Right cardiac atrium (tissue), 5 donors: ENCODE measurements around the gene C21orf91. TPM values are rescaled to one million over a fixed set of nuclear protein-coding genes. Genes with fewer than 3 reads are reported as not detected.

Experiments used
- ATAC-seq, 2 donors: fragments of 200-7000 bp; cut with Tn5 transposase; one replicate each; pipeline versions ENCODE4 v1.8.0 to v1.9.1; 2020; ENCODE audit warnings: moderate library complexity in 2 of 2, mild to moderate bottlenecking in 1 of 2
- DNase-seq, 3 donors: peaks; one replicate each; pipeline ENCODE4 v3.0.0-alpha.2; 2020
- H3K27ac ChIP-seq: one replicate; pipeline ENCODE4 v1.5.1; 2013; ENCODE audit warnings: mild to moderate bottlenecking, low read length, control low read depth, moderate library complexity
- H3K27me3 ChIP-seq: one replicate; pipeline ENCODE4 v1.6.1; 2013; ENCODE audit not compliant: control insufficient read depth, insufficient read depth
- H3K4me1 ChIP-seq: one replicate; pipeline ENCODE4 v1.6.1; 2013; ENCODE audit warnings: low read length; ENCODE audit not compliant: control insufficient read depth, insufficient read depth
- H3K4me3 ChIP-seq: one replicate; pipeline ENCODE4 v1.5.1; 2013; ENCODE audit warnings: low read length, control low read depth
- H3K9me3 ChIP-seq: one replicate; pipeline ENCODE4 v1.6.1; 2013; ENCODE audit warnings: low read length; ENCODE audit not compliant: control insufficient read depth
- WGBS: extraction: QIAGEN DNeasy Blood & Tissue Kit; methylation state at CpG from one replicate; pipeline ENCODE4 v1.1.7; 2013; 5-methylcytosine and 5-hydroxymethylcytosine counted together
- intact Hi-C, 4 donors: fragments of 100-400 bp; cut with DNase I; formaldehyde crosslinking; loops; one replicate each; pipeline versions ENCODE4 v1.11.0 to v1.14.0; 2022 to 2023
- long read RNA-seq, 4 donors: library from polyadenylated mRNA; unstranded; transcript quantifications; one replicate each; pipeline ENCODE4 v2.0.0, GENCODE V29; 2020 to 2021
- polyA plus RNA-seq: library from polyadenylated mRNA; stranded (reverse); fragments of 200-250 nt; gene quantifications from one replicate; pipeline ENCODE4 v1.2.3, GENCODE V29; 2013
- total RNA-seq, 4 donors: library from RNA; stranded (reverse); fragmentation: NEBNext Ultra II Directional; extraction: Animal tissue kit (Norgen Biotek cat#: 25700); gene quantifications; one replicate each; pipeline ENCODE4 v1.2.1, GENCODE V29; 2021
- donor health status: healthy with polysubstance abuse.
- donor health status: DM: no; HTN: yes; CAD: no.
- donor health status: DM: no; HTN: no; CAD: no.
- donor health status: DM: no; HTN: yes; CAD: no; lungs with severe emphysema.
- donor health status: DM: yes; HTN: yes; CAD: no.

The C21orf91 gene
- 10 to 100 TPM in 1 of 4 donors, 1 to 10 TPM in 3; 8.8 to 11.7 (median 9.8) TPM for total RNA-seq
- 3.6 TPM for polyA plus RNA-seq
- long read RNA-seq, donor 1, full-length matches to known transcripts = 3 of 8 reads
- long read RNA-seq, donor 1, partial matches to known transcripts = 4 of 8 reads
- long read RNA-seq, donor 1, other reads (novel, unspliced or antisense) = 1 of 8 reads
- long read RNA-seq, donor 2, full-length matches to known transcripts = 1 of 1 reads
- long read RNA-seq, donor 2, partial matches to known transcripts = 0 of 1 reads
- long read RNA-seq, donor 2, other reads (novel, unspliced or antisense) = 0 of 1 reads
- long read RNA-seq, donor 3, full-length matches to known transcripts = 18 of 26 reads
- long read RNA-seq, donor 3, partial matches to known transcripts = 1 of 26 reads
- long read RNA-seq, donor 3, other reads (novel, unspliced or antisense) = 7 of 26 reads
- long read RNA-seq, donor 4, full-length matches to known transcripts = 1 of 1 reads
- long read RNA-seq, donor 4, partial matches to known transcripts = 0 of 1 reads
- long read RNA-seq, donor 4, other reads (novel, unspliced or antisense) = 0 of 1 reads

DNA sequence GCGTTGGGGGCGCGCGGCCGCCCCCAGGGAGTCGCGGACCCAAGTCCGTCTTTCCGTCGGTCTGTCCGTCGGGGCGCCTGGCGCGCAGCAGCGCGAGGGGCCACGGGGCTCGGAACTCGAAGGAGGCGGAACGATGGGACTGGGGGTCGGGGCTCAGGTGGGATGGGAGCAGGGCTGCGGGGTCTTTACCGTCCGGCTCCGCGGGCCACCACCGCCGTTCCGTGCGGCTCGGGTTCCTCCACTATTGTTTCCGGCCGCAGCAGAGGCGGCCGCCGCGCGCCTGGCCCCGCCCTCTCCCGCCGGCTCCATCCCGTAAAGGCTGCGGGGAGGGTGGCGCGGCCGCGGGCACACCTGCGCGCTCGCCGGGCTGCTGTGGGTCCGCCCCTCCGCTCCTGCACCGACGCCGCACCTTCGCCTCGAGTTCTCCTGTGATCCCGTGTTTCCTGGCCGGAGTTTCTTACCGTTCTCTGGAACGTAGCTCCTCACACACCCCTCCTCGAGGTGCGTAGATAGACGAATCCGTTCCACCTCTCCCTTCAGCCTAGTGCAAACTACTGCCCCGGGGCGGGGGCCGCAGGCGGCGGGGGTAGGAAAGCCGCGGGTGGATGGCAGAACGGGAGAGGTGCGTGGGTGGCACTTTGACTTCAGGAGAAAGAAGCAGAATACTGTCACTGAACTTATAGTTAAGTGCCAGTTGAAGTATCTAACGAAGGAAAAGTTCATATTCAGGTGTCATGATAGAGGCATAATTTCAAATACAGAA is at the start of gene C21orf91:
C21orf91 (minus strand) TSS at position 243 of the 763 bp plus-strand sequence. CDS start 1,038 bp downstream, outside the sequence.
- Histone ChIP-seq H3K4me3 (peak within 1 kb of the TSS; percentile 93), H3K27me3 (no peaks in the 10 kb centered on the region), H3K9me3 (no peaks in the 10 kb centered on the region), H3K27ac (peak within 1 kb of the TSS; percentile 96), H3K4me1 (no peaks in the 10 kb centered on the region)
- intact Hi-C loops = no loop called here
- DNase-seq (peak; percentile 94 to 97 (median 96)), ATAC-seq (peak; percentile 99)
- WGBS = under 1% methylated on average over 78 of the region's 78 CpGs

DNA sequence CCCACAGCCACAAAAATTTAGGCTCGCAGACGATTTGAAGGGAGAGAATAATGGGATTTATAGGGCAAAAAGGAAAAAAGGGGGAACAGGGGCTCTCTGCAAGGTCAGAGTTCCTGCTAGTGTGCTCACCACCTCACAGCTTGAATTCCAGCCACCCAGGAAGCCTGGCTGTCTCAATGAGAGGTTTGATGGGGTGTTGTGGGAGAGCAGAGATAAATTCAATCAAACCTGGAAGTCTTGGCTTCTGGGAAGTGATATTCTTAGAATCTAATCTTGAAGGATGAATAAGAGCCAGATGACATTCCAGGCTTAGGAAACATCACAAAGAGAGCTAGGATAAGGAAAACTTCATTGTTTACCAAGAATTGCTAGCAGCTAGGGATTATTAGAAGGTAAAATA is 47.4 kb upstream of the C21orf91 start:
- DNase-seq (no peak), ATAC-seq (no peak)
- no peaks in the 10 kb centered on the region for H3K4me1 ChIP-seq
- intact Hi-C loops = no loop called here
- 65% methylated on average over 2 of the region's 2 CpGs for WGBS
- no peak overlapping the region for H3K27ac ChIP-seq
- no peak overlapping the region for H3K4me3 ChIP-seq
- no peaks in the 10 kb centered on the region for H3K9me3 ChIP-seq
- H3K27me3 ChIP-seq = no peaks in the 10 kb centered on the region

DNA sequence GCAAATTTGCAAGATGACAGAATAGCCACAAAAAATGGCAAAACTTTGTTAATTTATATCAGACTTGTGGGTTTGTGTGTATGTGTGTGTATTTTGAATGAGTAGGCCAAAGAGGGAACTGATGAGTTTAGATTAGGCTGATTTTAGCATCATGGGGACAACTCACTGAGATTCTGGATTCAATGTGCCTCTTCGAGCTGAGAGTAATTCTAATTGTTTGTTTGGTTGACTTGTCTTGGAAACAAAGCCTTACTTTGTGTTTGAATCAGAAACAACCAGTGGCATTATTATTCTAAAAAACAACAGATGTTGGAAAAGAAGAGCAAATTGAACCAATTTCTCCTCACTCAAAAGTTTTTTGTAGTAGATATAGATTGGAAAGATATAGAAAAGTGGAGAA is 40.5 kb upstream of the C21orf91 start:
- intact Hi-C loops = no loop called here
- Histone ChIP-seq H3K27ac (no peak overlapping the region), H3K9me3 (no peaks in the 10 kb centered on the region), H3K4me3 (no peak overlapping the region), H3K4me1 (no peaks in the 10 kb centered on the region), H3K27me3 (no peaks in the 10 kb centered on the region)
- DNase-seq (no peak), ATAC-seq (no peak)
- WGBS = 91% methylated on average over 1 of the region's 1 CpG

GRCh38 chr21:17858747-17859146 is 39.6 kb upstream of the C21orf91 start:
- DNase-seq (no peak), ATAC-seq (no peak)
- no peaks in the 10 kb centered on the region for H3K9me3 ChIP-seq
- no peak overlapping the region for H3K4me3 ChIP-seq
- H3K4me1 ChIP-seq = no peaks in the 10 kb centered on the region
- H3K27ac ChIP-seq = no peak overlapping the region
- WGBS = 82% methylated on average over 2 of the region's 2 CpGs
- intact Hi-C loops = no loop called here
- no peaks in the 10 kb centered on the region for H3K27me3 ChIP-seq

GRCh38 chr21:17854745-17855144 is 35.6 kb upstream of the C21orf91 start:
- intact Hi-C loops = no loop called here
- 91% methylated on average over 3 of the region's 3 CpGs for WGBS
- no peak for DNase-seq
- H3K4me1 ChIP-seq = no peaks in the 10 kb centered on the region
- no peak overlapping the region for H3K27ac ChIP-seq
- no peak for ATAC-seq
- no peak overlapping the region for H3K4me3 ChIP-seq
- no peaks in the 10 kb centered on the region for H3K9me3 ChIP-seq
- H3K27me3 ChIP-seq = no peaks in the 10 kb centered on the region

GRCh38 chr21:17853393-17854275 is 34.5 kb upstream of the C21orf91 start:
- intact Hi-C loops = no loop called here
- Histone ChIP-seq H3K4me1 (no peaks in the 10 kb centered on the region), H3K27ac (no peak overlapping the region), H3K27me3 (no peaks in the 10 kb centered on the region), H3K9me3 (no peaks in the 10 kb centered on the region), H3K4me3 (no peak overlapping the region)
- WGBS = 60% methylated on average over 9 of the region's 9 CpGs
- ATAC-seq (no peak), DNase-seq (no peak)

DNA sequence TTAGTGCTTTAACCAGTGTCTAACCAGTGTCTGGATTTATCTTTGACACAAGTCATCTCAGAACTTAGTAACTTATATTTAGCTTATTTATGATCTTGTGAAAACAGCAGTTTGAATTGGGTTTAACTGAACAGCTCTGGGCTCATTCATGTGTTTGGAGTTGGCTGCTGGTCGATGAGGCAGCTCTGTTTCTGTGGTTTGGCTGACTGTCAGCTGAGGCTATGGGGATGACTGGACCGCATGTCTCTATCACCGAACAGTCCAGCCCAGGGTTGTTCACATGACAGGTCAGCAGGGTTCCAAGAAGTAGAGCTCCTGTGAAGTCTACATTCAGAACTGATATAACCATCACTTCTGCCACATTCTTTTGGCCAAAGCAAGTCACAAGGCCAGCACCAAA is 29.1 kb upstream of the C21orf91 start:
- DNase-seq (no peak), ATAC-seq (no peak)
- Histone ChIP-seq H3K4me1 (no peaks in the 10 kb centered on the region), H3K4me3 (no peak overlapping the region), H3K9me3 (no peaks in the 10 kb centered on the region), H3K27me3 (no peaks in the 10 kb centered on the region), H3K27ac (no peak overlapping the region)
- WGBS = 65% methylated on average over 3 of the region's 3 CpGs
- intact Hi-C loops = no loop called here

GRCh38 chr21:17841103-17841502 is 21.9 kb upstream of the C21orf91 start:
- Histone ChIP-seq H3K9me3 (no peaks in the 10 kb centered on the region), H3K4me3 (no peak overlapping the region), H3K27ac (no peak overlapping the region), H3K27me3 (no peaks in the 10 kb centered on the region), H3K4me1 (no peaks in the 10 kb centered on the region)
- ATAC-seq = no peak
- DNase-seq = no peak
- intact Hi-C loops = no loop called here

DNA sequence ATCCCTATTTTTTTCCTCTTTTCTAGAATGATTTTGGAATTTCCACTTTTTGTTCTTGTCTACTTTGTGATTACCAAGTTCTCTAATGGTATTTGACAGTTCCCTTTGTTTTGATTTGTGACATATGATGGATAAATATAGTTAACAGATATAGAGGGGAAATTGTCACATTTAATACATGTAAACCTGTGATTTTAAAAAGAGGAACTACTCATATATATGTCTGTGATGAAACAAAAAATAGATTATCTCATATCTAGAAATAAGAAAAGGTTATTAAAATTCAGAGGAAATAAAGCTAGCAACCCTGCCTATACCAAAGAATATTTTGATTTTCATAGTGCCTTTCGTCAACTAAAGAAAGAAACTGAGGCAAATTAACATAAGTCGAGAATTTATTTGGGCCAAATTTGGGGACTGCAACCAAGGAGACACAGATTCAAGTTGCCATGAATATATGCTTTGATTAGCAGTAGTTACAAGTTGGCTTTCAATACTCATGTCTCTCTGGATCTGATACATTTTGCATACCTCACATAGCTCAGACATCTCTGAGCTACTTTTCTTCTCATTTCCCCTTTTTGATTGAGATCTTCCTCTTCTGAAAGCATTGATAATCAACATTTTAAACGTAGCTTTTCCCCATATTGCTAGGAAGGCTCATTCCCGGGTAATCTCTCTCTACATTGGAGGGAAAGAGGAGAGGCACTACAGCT is 15.6 kb upstream of the C21orf91 start:
- Histone ChIP-seq H3K27me3 (no peaks in the 10 kb centered on the region), H3K4me3 (no peak overlapping the region), H3K4me1 (no peaks in the 10 kb centered on the region), H3K9me3 (no peaks in the 10 kb centered on the region), H3K27ac (no peak overlapping the region)
- no peak for ATAC-seq
- no peak for DNase-seq
- 72% methylated on average over 4 of the region's 4 CpGs for WGBS
- intact Hi-C loops = no loop called here

- WGBS = 67% methylated on average over 3 of the region's 3 CpGs
- H3K4me3 ChIP-seq = no peak overlapping the region
- no peaks in the 10 kb centered on the region for H3K9me3 ChIP-seq
- no peaks in the 10 kb centered on the region for H3K27me3 ChIP-seq
- intact Hi-C loops = no loop called here
- ATAC-seq (no peak), DNase-seq (no peak)
- H3K4me1 ChIP-seq = no peaks in the 10 kb centered on the region
- H3K27ac ChIP-seq = no peak overlapping the region
These were observed 10.3 kb upstream of the C21orf91 start for GRCh38 chr21:17829472-17829871.
